DMS153 treated with DMSO at 0.1 percent for 48 hours (cell line): Measurements from ENCODE around the gene USP6.
"Not testable (repeated sequence)": the region's sequence is repeated elsewhere in the genome, so short reads cannot be mapped to it uniquely, and the experiment has no call there.

ENCODE experiments used
- DNase-seq: peaks from one replicate; lab custom pipeline; 2025; ENCODE audit not compliant: unreplicated experiment; lab: John Stamatoyannopoulos, UW

The USP6 gene

DNA sequence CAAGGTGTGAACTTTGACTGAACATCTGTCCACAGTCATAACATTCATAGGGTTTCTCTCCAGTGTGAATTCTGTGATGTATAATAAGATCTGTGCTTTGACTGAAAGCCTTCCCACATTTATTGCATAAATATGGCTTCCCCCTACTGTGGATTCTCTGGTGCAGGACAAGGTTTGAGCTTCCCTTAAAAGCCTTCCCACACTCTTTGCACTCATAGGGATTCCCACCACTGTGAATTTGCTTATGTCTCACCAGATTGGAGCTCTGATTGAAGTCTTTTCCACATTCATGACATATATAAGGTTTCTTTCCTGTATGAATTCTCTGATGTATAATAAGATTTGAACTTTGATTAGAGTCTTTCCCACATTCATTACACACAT, 67.6 kb downstream of the USP6 start:
- no peak for DNase-seq

GRCh38 chr17:5184288-5184687, 68.5 kb downstream of the USP6 start:
- DNase-seq, result no peak

GRCh38 chr17:5191541-5192417, 75.9 kb downstream of the USP6 start, which contains the start of gene ZNF594:
ZNF594 (minus strand) TSS chr17:5191868; CDS start chr17:5184256, 7,612 bp downstream.
- peak; percentile 30 for DNase-seq

DNA sequence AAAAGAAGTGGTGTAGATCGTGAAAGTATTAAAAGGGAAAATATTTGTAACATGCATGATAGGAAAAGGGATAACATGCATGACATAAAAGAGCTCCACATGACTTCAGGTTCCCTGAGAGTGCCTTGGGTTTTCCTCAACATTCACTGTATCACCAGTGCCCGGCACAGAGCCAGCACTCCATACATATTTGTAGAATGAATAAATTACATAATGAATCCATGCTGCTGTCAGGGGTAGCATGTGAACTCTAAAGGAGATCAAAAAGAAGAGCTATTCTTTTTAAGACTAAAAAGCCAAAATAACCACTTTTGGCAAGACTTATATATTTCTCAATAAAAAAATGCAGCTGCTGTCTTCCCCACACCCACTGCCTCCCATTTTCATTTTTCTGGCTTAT, 78.5 kb downstream of the USP6 start:
- DNase-seq, result no peak

DNA sequence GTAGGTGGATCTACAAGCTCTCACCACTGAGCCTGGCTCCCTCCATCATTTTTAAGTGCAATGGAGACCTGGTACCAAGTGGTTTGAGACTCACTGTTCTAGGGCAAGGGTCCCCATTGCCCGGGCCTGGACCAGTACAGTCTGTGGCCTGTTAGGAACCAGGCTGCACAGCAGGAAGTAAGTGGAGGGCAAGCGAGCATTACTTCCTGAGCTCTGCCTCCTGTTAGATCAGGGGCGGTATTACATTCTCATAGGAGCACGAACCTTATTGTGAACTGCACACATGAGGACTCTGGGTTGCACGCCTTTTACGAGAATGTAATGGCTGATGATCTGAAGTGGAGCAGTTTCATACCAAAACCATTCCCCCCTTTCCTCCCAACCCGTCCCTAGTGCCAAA, 82.6 kb downstream of the USP6 start:
- no peak for DNase-seq

GRCh38 chr17:5200360-5200759, 84.5 kb downstream of the USP6 start:
- DNase-seq, result no peak

DNA sequence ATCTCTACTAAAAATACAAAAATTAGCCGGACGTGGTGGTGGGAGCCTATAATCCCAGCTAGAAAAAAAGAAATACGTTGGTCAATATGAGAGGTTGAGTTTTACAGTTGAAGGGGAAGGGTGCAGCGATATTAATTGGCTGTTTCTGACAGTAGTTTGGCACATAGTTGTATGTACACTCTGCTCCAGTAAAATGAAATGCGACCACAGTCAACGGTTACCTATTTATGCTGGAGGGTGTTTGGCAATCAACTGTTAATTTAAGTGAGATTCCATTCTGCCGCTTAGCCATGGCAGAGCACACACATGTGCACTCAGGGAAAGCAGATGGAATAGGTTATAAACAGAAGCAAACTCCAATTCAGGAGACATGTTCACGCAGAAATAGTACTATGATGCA, 85.2 kb downstream of the USP6 start:
- DNase-seq, result no peak

- DNase-seq, result no peak
Measured at GRCh38 chr17:5203178-5203907, 87.5 kb downstream of the USP6 start.

GRCh38 chr17:5203908-5204294, 88.1 kb downstream of the USP6 start:
- DNase-seq, result no peak

GRCh38 chr17:5209396-5209795, 93.6 kb downstream of the USP6 start:
- no peak for DNase-seq

- no peak for DNase-seq
Measured at GRCh38 chr17:5210091-5210490, 94.3 kb downstream of the USP6 start.

DNA sequence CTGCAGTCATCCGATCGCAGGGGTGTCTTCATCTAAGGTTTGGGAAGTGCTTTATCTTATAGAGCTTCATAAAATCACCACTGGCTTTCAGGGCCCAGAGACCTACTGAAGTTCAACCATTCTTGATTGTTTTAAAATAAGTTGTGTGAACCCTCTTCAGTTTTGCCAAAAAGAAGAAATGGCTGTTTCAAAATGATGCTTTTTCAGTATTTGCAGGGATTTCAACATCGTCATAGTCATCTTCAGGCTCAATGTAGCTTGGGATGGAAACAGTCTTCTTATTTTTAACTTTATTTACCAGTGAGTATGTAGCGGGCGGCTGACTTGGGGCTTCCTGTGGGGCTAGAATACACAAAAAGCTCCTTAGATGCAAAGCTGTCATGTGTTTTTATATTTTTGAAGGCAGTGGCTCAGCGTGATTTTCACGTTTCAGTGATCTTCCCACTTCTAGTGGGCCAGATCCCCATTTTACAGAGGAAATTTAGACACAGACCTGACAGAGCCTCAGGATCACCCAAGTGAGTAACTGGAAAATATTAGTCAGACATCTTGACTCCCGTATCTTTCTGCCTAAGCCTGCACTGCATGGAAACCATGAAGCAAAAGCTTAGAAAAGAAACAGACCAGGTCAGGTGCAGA, 94.9 kb downstream of the USP6 start:
- no peak for DNase-seq

DNA sequence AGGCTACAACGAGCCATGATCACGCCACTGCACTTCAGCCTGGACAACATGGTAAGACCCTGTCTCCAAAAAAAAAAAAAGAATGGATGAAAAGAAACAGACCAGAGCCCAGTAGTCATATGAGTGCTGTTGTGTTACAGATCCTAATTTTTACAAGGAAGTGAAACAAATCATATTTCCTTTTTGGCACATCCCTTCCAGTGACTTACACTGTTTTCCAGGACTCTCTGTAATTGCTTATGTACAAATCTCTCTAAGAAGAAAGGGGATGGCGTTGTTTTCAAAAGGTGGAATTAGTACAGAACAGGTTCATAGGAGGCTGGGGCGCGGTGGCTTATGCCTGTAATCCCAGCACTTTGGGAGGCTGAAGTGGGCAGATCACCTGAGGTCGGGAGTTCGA, 95.6 kb downstream of the USP6 start:
- DNase-seq, result no peak

DNA sequence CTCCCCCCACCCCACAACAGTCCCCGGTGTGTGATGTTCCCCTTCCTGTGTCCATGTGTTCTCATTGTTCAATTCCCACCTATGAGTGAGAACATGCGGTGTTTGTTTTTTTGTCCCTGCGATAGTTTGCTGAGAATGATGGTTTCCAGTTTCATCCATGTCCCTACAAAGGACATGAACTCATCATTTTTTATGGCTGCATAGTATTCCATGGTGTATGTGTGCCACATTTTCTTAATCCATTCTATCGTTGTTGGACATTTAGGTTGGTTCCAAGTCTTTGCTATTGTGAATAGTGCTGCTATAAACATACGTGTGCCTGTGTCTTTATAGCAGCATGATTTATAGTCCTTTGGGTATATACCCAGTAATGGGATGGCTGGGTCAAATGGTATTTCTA, 101.7 kb downstream of the USP6 start:
- DNase-seq, result not testable (repeated sequence)

DNA sequence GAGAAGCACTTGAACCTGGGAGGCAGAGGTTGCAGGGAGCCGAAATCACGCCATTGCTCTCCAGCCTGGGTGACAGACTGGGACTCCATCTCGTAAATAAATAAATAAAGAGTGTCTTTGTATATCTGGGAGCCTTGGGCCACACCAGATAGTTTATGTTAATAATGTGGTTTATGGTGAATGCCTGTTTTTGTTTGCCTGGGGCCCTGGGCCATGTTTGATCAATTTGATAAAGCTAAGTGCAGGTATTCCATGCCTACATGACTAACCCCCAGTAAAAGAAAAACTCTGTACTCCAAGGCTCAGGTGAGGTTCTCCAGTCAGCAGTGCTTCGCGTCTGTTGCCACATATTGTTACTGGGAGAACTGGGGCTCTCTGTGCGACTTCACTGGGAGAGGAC, 103.7 kb downstream of the USP6 start:
- no peak for DNase-seq

GRCh38 chr17:5220074-5220473, 104.2 kb downstream of the USP6 start:
- DNase-seq, result no peak

DNA sequence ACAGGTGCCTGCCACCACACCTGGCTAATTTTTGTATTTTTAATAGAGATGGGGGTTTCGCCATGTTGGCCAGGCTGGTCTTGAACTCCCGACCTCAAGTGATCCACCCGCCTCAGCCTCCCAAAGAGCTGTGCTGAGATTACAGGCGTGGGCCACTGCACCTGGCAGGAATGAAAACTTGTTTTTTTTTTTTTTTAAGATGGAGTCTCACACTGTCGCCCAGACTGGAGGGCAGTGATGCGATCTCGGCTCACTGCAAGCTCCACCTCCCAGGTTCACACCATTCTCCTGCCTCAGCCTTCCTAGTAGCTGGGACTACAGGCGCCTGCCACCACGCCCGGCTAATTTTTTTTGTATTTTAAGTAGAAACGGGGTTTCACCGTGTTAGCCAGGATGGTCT, 106.1 kb downstream of the USP6 start:
- DNase-seq, result not testable (repeated sequence)
